SK-N-MC (cell line): ENCODE measurements around the gene DNAJC7.

ENCODE experiments used
- EZH2 ChIP-seq: fragments of 200-600 bp; sonication (generic); IDR thresholded peaks from one replicate; pipeline ENCODE4 v1.6.1; 2017; ENCODE audit warnings: antibody characterized with exemption
- FOXP2 ChIP-seq: optimal IDR thresholded peaks from 2 replicates; pipeline ENCODE3; 2011; ENCODE audit warnings: mild to moderate bottlenecking, moderate library complexity; ENCODE audit not compliant: insufficient read depth; ENCODE audit errors: extremely low read length, control extremely low read depth
- POLR2AphosphoS5 ChIP-seq: IDR thresholded peaks from 2 replicates; pipeline ENCODE4 v1.6.1; 2012; ENCODE audit warnings: mild to moderate bottlenecking, low read depth, low read length, borderline replicate concordance

DNA sequence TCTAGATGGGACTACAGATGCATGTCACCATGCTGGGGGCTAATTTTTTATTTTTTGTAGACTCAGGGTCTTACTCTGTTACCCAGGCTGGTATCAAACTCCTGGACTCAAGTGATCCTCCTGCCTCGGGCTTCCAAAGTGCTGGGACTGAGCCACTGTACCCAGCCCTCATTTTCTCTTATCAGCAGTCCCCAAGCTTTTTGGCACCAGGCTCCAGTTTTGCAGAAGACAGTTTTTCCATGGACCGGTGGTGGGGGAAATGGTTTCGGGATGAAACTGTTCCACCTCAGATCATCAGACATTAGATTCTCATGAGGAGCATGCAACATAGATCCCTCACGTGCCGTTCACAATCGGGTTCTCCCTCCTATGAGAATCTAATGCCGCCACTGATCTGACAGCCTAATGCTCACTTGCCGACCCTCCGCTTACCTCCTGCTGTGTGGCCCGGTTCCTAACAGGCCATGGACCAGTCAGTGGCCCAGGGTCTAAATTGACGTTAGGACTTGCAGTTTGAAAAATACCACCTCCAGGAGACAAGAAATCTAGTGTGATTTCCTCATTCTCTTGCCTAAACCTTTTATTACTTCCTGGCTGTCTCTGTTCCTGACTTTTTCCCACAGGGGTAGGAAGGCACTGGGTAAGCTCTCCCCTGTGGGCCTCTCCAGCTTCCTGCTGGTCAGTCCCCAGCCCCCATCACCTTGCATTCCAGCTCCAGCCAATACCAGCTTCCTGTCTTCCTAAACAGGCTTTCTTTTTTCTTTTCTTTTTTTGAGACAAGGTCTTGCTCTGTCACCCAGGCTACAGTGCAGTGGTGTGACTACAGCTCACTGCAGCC lies 60.0 kb downstream of the DNAJC7 start:
- TF ChIP-seq POLR2AphosphoS5 (no peak), EZH2 (no peak), FOXP2 (no peak)
